Calu3 (cell line): Measurements from ENCODE around the gene NTRK2. TPM values are rescaled to one million over a fixed set of nuclear protein-coding genes. Genes with fewer than 3 reads are reported as not detected.

Experiments
- BruUV-seq: library from RNA; stranded (reverse); fragments of 400-500 nt; replicated peaks from 2 replicates; lab custom pipeline; 2021; lab: Mats Ljungman, UMichigan
- CTCF ChIA-PET: fragments of 300-600 bp; sonication (Branson Sonifier 250); formaldehyde crosslinking; loops from one replicate; lab custom pipeline; 2022; ENCODE audit warnings: antibody characterized with exemption; lab: Charles Lee
- DNase-seq: peaks from one replicate; pipeline ENCODE4 v3.0.0; 2022
- H3K27ac Mint-ChIP-seq: one replicate; pipeline ENCODE4 v1.8.0; 2022; ENCODE audit warnings: mixed read lengths; ENCODE audit not compliant: unreplicated experiment
- H3K27me3 Mint-ChIP-seq: one replicate; pipeline ENCODE4 v1.8.0; 2022; ENCODE audit warnings: mixed read lengths; ENCODE audit not compliant: unreplicated experiment
- H3K36me3 Mint-ChIP-seq: one replicate; pipeline ENCODE4 v1.8.0; 2022; ENCODE audit warnings: mild to moderate bottlenecking, moderate library complexity, mixed read lengths; ENCODE audit not compliant: insufficient read depth, unreplicated experiment
- H3K4me1 Mint-ChIP-seq: one replicate; pipeline ENCODE4 v1.8.0; 2022; ENCODE audit warnings: mild to moderate bottlenecking, low read depth, mixed read lengths; ENCODE audit not compliant: unreplicated experiment
- H3K4me3 Mint-ChIP-seq: one replicate; pipeline ENCODE4 v1.8.0; 2022; ENCODE audit warnings: mild to moderate bottlenecking, low read depth, moderate library complexity, mixed read lengths; ENCODE audit not compliant: unreplicated experiment
- H3K9me3 Mint-ChIP-seq: one replicate; pipeline ENCODE4 v1.8.0; 2022; ENCODE audit warnings: low read depth, mixed read lengths; ENCODE audit not compliant: unreplicated experiment
- CTCF ChIP-seq: fragments of 200-600 bp; IDR thresholded peaks from one replicate; pipeline ENCODE4 v1.8.0; 2022; ENCODE audit warnings: antibody characterized with exemption; ENCODE audit not compliant: unreplicated experiment
- intact Hi-C: fragments of 100-400 bp; cut with micrococcal nuclease; formaldehyde crosslinking; loops from one replicate; pipeline ENCODE4 v1.10.0; 2022; ENCODE audit not compliant: unreplicated experiment
- total RNA-seq: library from RNA; stranded (reverse); gene quantifications from 2 replicates; pipeline ENCODE4 v1.2.3, GENCODE V29; 2022

Gene NTRK2
- total RNA-seq, 1 experiment from 2014 or later, result 2.1 TPM

DNA sequence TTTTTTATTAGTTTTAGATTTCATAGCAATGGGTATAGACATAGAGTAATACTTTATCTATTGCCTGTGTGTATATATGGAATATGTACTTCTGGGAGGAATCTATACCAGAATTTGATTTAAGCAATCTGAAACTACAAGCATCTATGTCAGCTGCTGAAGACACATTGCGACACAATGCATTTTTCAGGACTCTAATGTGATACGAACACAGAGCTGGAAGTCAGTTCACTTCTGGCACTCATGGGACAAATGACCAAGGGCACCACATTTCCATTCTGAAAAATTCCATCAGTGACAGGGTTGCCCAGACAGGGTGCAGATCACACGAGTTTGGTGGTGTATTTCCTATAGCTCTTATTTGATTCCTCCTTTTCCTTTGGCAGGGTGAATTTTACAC lies 259.5 kb downstream of the NTRK2 start:
- CTCF ChIA-PET, result no interaction called here
- peaks cover 17% of the 10 kb centered on the region for H3K27me3 Mint-ChIP-seq
- no TSS peak for BruUV-seq
- peaks cover 2% of the 10 kb centered on the region for H3K9me3 Mint-ChIP-seq
- no peaks in the 10 kb centered on the region for H3K36me3 Mint-ChIP-seq
- TF ChIP-seq CTCF, result no peak
- DNase-seq, result no peak
- H3K4me3 Mint-ChIP-seq, result no peak overlapping the region
- intact Hi-C loops, result no loop called here
- H3K27ac Mint-ChIP-seq, result no peak overlapping the region
- H3K4me1 Mint-ChIP-seq, result no peaks in the 10 kb centered on the region

DNA sequence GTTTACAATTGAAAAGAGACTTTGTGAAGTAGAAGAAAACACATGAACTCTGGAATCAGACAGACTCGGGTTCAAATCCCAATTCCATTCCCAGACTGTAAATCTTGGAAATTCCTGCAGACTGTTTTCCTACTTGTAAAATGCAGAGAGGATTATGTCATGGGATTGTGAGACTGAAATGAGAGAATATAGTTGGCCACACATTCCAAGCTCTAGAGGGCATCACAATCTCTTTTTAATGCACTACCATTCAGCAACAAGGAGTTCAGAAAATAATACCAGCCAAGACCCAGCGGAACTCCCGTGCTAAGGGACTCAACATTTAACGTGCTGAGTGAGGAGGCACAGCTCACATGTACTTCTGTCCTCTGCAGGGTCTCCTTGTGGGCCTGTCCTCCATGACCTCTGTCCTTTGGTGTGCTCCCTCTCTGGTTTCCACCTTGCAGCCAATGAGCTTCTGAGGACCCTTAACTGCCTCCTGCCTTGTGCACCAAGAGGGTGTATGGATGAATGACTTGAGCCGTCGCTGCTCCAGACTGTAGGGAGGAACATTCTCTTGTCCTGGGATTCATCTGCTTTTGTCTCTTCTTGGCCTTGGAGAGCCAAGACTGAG lies 263.5 kb downstream of the NTRK2 start:
- TF ChIP-seq CTCF, result no peak
- no peaks in the 10 kb centered on the region for H3K4me1 Mint-ChIP-seq
- no peaks in the 10 kb centered on the region for H3K27me3 Mint-ChIP-seq
- H3K27ac Mint-ChIP-seq, result no peak overlapping the region
- intact Hi-C loops, result no loop called here
- no peak overlapping the region for H3K4me3 Mint-ChIP-seq
- DNase-seq, result no peak
- CTCF ChIA-PET, result interaction anchor here (0.6 kb wide), 2 partner anchors 223 to 537 kb away, joined by 3 to 9 read pairs; no protein-coding TSS in a partner anchor
- H3K9me3 Mint-ChIP-seq, result no peaks in the 10 kb centered on the region
- BruUV-seq, result no TSS peak
- H3K36me3 Mint-ChIP-seq, result no peaks in the 10 kb centered on the region

DNA sequence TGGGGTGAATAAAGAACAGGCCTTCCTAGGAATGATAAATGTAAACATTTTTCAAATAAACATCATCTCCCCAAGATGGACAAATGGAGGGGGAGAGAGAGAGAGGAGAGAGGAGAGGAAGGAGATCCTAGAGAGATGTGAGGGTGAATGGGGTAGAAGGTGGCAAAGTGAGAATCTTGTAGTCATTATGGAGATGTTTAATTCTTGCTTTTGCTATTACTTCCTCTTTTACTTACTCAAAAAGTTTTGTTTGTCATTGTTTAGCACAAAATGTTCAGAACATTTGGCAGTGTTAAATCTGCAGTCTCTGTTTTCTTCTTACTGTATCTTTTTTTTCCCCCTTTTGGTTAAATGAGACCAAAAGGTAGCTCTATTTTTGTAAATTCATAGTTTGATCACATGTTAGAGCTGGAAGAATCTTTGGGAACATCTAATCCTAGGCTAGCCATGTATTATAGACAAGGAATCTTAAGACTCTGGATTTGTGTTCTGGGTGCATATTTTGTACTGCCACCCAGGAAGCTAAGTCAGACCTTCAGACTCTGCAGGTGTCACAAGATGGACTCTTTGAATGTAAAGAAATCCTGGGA lies 266.1 kb downstream of the NTRK2 start:
- no peaks in the 10 kb centered on the region for H3K4me1 Mint-ChIP-seq
- intact Hi-C loops, result no loop called here
- DNase-seq, result no peak
- no peak overlapping the region for H3K27ac Mint-ChIP-seq
- no peaks in the 10 kb centered on the region for H3K9me3 Mint-ChIP-seq
- no peak for TF ChIP-seq CTCF
- no peaks in the 10 kb centered on the region for H3K36me3 Mint-ChIP-seq
- H3K4me3 Mint-ChIP-seq, result no peak overlapping the region
- BruUV-seq, result no TSS peak
- CTCF ChIA-PET, result no interaction called here
- H3K27me3 Mint-ChIP-seq, result no peaks in the 10 kb centered on the region

DNA sequence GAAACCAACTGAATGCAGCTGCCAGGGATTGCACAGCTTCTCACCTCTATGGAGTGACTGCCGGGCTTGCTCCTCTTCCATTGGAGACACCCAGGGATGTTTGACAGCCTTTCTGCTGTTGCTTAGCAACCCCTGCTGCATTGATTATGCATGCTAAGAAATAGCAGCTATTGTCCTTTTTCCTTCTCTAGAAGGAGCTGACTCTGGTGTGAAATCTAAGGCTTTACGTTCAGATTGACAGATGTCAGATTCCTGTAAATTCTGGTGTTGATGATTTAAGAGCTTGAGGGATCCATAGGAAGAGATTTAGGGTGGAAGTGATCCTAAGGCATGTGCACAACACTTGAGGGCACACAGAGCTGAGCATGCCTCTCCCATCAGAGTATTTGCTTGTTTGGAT lies 267.7 kb downstream of the NTRK2 start:
- DNase-seq, result no peak
- intact Hi-C loops, result no loop called here
- Mint-ChIP-seq H3K36me3 (no peaks in the 10 kb centered on the region), H3K4me3 (no peak overlapping the region), H3K27me3 (no peaks in the 10 kb centered on the region), H3K9me3 (no peaks in the 10 kb centered on the region), H3K4me1 (no peaks in the 10 kb centered on the region), H3K27ac (no peak overlapping the region)
- CTCF ChIA-PET, result no interaction called here
- no TSS peak for BruUV-seq
- TF ChIP-seq CTCF, result no peak
